BLaER1 treated with 17β-estradiol and CSF1 and Interleukin-3, amounts not matched to agents 10 nM and 100 nM (cell line): ENCODE data around the gene GIMAP2.

Experiments
- H3K27ac ChIP-seq, 11 experiments: shearing (Covaris generic); formaldehyde crosslinking; 2 replicates each; pipeline ENCODE4 v1.8.1; 2022
- H3K27me3 ChIP-seq, 11 experiments: shearing (Covaris generic); formaldehyde crosslinking; 2 replicates each; pipeline ENCODE4 v1.8.1; 2022
- H3K36me3 ChIP-seq, 11 experiments: shearing (Covaris generic); formaldehyde crosslinking; 2 replicates each; pipeline ENCODE4 v1.8.1; 2022
- H3K4me1 ChIP-seq, 10 experiments: shearing (Covaris generic); formaldehyde crosslinking; 2 replicates each; pipeline ENCODE4 v1.8.1; 2022
- H3K4me2 ChIP-seq, 11 experiments: shearing (Covaris generic); formaldehyde crosslinking; 2 replicates each; pipeline ENCODE4 v1.8.1; 2022
- H3K4me3 ChIP-seq, 10 experiments: shearing (Covaris generic); formaldehyde crosslinking; 2 replicates each; pipeline ENCODE4 v1.8.1; 2022
- H3K9ac ChIP-seq, 11 experiments: shearing (Covaris generic); formaldehyde crosslinking; 2 replicates each; pipeline ENCODE4 v1.8.1; 2022
- H3K9me3 ChIP-seq, 11 experiments: shearing (Covaris generic); formaldehyde crosslinking; replicated peaks in 1 of 11; 2 replicates each; pipeline ENCODE4 v1.8.1; 2022
- H4K20me1 ChIP-seq, 11 experiments: shearing (Covaris generic); formaldehyde crosslinking; 2 replicates each; pipeline ENCODE4 v1.8.1; 2022
- Cebpa-rat ChIP-seq, 11 experiments: shearing (Covaris generic); IDR thresholded peaks; 2 replicates each; pipeline ENCODE4 v1.8.1; 2022

Gene GIMAP2

GRCh38 chr7:150732786-150733481, 47.4 kb downstream of the GIMAP2 start:
- no peaks in the 10 kb centered on the region for H3K27me3 ChIP-seq
- peaks cover 2 to 19% (median 9%) of the 10 kb centered on the region in 11 experiments; a peak in 21 of 22 replicates for H3K9me3 ChIP-seq
- TF ChIP-seq Cebpa-rat (IDR thresholded peaks at IDR 0.05): no peak
- no peak overlapping the region for H3K27ac ChIP-seq
- H3K4me3 ChIP-seq: no peak overlapping the region
- H3K9ac ChIP-seq: no peak overlapping the region
- no peaks in the 10 kb centered on the region for H4K20me1 ChIP-seq
- H3K36me3 ChIP-seq: no peaks in the 10 kb centered on the region; a peak in 1 of 22 replicates
- H3K4me1 ChIP-seq: peaks cover 11 to 31% (median 13%) of the 10 kb centered on the region in 10 experiments
- 0 out of 22 replicates have a peak overlapping the region, but pooled peaks of 1 of the 11 experiments have one; percentile 50 for H3K4me2 ChIP-seq

- Histone ChIP-seq H3K27ac (no peak overlapping the region), H3K36me3 (no peaks in the 10 kb centered on the region), H3K9me3 (peaks cover 0 to 13% (median 4%) of the 10 kb centered on the region in 11 experiments; a peak in 15 of 22 replicates), H3K4me1 (peaks cover 11 to 37% (median 14%) of the 10 kb centered on the region in 10 experiments), H4K20me1 (no peaks in the 10 kb centered on the region), H3K4me2 (peak overlapping the region in 2 of 11 experiments; percentile 50 to 75; a peak in 4 of 22 replicates), H3K27me3 (no peaks in the 10 kb centered on the region), H3K4me3 (no peak overlapping the region), H3K9ac (no peak overlapping the region)
- TF ChIP-seq Cebpa-rat (IDR thresholded peaks at IDR 0.05): no peak
Observed at GRCh38 chr7:150733482-150734095, 48.1 kb downstream of the GIMAP2 start.

DNA sequence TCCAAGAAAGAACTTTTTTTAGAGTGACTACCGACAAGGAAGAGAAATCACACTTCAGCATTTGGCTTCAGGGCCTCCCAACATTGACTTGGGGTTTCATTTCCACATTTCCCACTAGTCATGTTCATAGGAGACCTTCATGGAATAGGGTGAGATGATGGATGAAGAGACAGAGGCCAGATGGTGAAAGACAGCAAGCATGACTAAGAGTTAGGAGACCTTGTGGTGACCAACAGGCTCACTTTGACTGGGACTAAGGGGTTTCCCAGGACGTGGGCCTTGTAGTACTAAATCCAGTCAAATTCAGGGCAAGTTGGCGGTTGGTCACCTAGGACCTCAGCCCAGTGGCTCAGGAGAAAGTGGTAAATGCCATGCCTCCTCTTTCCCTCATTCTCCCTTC, 48.7 kb downstream of the GIMAP2 start:
- no peaks in the 10 kb centered on the region for H3K36me3 ChIP-seq
- no peak overlapping the region for H3K4me3 ChIP-seq
- peaks cover 0 to 2% (median 0%) of the 10 kb centered on the region in 11 experiments; a peak in 2 of 22 replicates for H4K20me1 ChIP-seq
- H3K9ac ChIP-seq: no peak overlapping the region
- no peaks in the 10 kb centered on the region for H3K27me3 ChIP-seq
- H3K9me3 ChIP-seq: peaks cover 0 to 10% (median 0%) of the 10 kb centered on the region in 11 experiments; a peak in 2 of 22 replicates
- no peak overlapping the region for H3K27ac ChIP-seq
- peaks cover 11 to 41% (median 14%) of the 10 kb centered on the region in 10 experiments for H3K4me1 ChIP-seq
- H3K4me2 ChIP-seq: peak overlapping the region in 2 of 11 experiments; percentile 50 to 75; a peak in 4 of 22 replicates
- TF ChIP-seq Cebpa-rat (IDR thresholded peaks at IDR 0.05): no peak

GRCh38 chr7:150735596-150736358, 50.3 kb downstream of the GIMAP2 start:
- Histone ChIP-seq H3K27me3 (no peaks in the 10 kb centered on the region), H3K27ac (no peak overlapping the region), H3K9me3 (peaks cover 0 to 10% (median 4%) of the 10 kb centered on the region in 11 experiments; a peak in 7 of 22 replicates), H3K4me3 (no peak overlapping the region), H3K9ac (no peak overlapping the region), H3K36me3 (peaks cover 0 to 13% (median 0%) of the 10 kb centered on the region in 11 experiments; a peak in 5 of 22 replicates), H3K4me2 (peak overlapping the region in 2 of 11 experiments; percentile 83 to 85; a peak in 3 of 22 replicates), H4K20me1 (peaks cover 0 to 17% (median 0%) of the 10 kb centered on the region in 11 experiments; a peak in 2 of 22 replicates), H3K4me1 (peaks cover 11 to 56% (median 14%) of the 10 kb centered on the region in 10 experiments)
- no peak for TF ChIP-seq Cebpa-rat (IDR thresholded peaks at IDR 0.05)

DNA sequence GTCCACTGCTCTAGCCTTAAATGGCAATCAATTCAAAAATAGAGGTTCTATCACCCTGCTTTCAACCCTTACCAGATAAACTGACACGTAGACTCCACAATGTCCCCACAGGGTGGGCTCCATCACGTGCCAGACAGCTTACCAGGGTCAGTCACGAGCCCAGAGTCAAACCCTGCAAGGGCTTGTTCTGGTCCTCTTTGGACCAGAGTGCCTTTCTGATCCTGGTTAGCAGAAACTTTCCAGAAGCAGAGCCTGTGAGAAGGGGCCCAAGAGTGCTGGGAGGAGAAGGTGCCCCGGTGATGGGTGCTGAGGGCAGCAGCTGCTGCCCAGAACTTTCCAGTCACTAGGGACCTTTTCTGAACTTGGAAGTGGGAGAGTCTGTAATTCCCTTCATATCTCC, 51.4 kb downstream of the GIMAP2 start:
- no peaks in the 10 kb centered on the region for H3K27me3 ChIP-seq
- H3K4me1 ChIP-seq: peaks cover 11 to 65% (median 14%) of the 10 kb centered on the region in 10 experiments
- peak overlapping the region in 3 of 11 experiments; percentile 54 to 58 (median 54); a peak in 5 of 22 replicates for H3K27ac ChIP-seq
- no peak for TF ChIP-seq Cebpa-rat (IDR thresholded peaks at IDR 0.05)
- peaks cover 0 to 24% (median 0%) of the 10 kb centered on the region in 11 experiments; a peak in 6 of 22 replicates for H3K36me3 ChIP-seq
- peak overlapping the region; percentile 51 to 88 (median 72) for H3K4me2 ChIP-seq
- peak overlapping the region in 3 of 11 experiments; percentile 31 to 79 (median 57); a peak in 4 of 22 replicates for H3K9ac ChIP-seq
- H3K4me3 ChIP-seq: peak overlapping the region in 4 of 10 experiments; percentile 56 to 67 (median 62); a peak in 7 of 20 replicates
- H4K20me1 ChIP-seq: peaks cover 0 to 27% (median 0%) of the 10 kb centered on the region in 11 experiments; a peak in 2 of 22 replicates
- H3K9me3 ChIP-seq: peaks cover 0 to 10% (median 4%) of the 10 kb centered on the region in 11 experiments; a peak in 7 of 22 replicates

DNA sequence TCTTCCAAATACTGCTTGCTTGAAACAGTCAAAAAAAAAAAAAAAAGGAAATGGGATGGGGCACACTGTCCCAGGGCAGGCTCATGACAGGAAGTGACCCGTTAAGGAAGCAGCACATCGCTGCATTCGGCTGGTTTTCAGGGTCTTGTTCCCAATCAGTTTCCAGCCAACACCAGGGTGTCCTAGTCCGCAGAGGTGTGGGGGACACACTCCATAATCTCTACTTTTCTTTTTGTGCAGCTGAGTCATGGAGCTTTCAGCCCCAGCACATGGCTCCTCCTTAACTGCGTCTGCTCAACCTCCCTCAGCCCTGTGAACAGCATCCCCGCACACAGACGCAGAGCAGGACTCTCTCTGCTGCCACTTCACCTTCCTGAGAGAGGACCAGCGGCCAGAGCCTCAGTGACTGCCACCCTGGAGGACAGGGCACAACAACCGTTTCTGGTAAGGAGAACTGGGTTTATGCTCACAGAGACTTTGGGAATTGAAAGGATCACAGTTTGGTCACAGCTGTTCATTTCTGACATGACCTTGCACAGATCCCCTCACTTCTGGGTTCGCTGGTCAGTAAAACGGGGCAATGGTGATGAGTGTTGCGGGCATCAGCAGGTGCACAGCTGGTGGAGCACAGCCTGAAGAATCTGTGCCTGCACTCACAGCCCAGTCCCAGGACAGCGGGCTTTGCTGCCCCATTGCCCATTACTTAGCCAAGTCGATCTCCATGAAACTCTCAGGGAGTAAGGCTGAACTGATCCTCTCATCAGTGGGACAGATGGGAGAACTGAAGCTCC, 52.0 kb downstream of the GIMAP2 start, which contains the start of gene GIMAP5:
TSS of gene GIMAP5 (plus strand) at position 154 of the 791 bp plus-strand sequence. CDS start 3,467 bp downstream, outside the sequence.
- Histone ChIP-seq H3K36me3 (peaks cover 0 to 30% (median 0%) of the 10 kb centered on the region in 11 experiments; a peak in 6 of 22 replicates), H3K9me3 (peaks cover 0 to 10% (median 4%) of the 10 kb centered on the region in 11 experiments; a peak in 7 of 22 replicates), H3K4me1 (peaks cover 11 to 68% (median 14%) of the 10 kb centered on the region in 10 experiments), H3K4me3 (peak within 1 kb of the TSS in 6 of 10 experiments; percentile 7 to 67 (median 58); a peak in 11 of 20 replicates), H3K4me2 (peak within 1 kb of the TSS; percentile 51 to 88 (median 72)), H4K20me1 (peaks cover 0 to 33% (median 0%) of the 10 kb centered on the region in 11 experiments; a peak in 2 of 22 replicates), H3K9ac (peak within 1 kb of the TSS in 5 of 11 experiments; percentile 31 to 80 (median 57); a peak in 9 of 22 replicates), H3K27me3 (no peaks in the 10 kb centered on the region), H3K27ac (peak within 1 kb of the TSS in 5 of 11 experiments; percentile 0 to 58 (median 54); a peak in 5 of 22 replicates)
- TF ChIP-seq Cebpa-rat (IDR thresholded peaks at IDR 0.05): no peak

DNA sequence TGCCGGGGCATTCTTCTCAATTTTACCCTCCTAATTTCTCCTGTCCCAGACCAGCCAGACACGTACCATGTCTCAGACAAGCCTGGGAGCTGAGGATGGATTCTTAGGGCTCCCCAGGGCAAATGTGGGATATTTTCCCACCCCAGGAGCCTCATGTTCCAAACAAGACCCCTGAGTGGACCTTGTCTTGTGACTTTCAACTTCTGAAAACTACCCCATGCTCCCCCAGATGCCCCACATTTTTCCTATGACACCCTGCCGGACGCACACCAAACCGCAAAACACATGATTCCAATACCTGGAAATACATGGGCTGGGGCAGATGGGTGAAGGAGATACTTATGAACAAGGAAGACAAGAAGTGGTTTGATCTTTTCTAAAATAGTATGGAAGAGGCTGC, 52.6 kb downstream of the GIMAP2 start:
- Histone ChIP-seq H3K4me2 (peak overlapping the region; percentile 51 to 88 (median 72); a peak in 17 of 22 replicates), H3K4me1 (peaks cover 11 to 73% (median 14%) of the 10 kb centered on the region in 10 experiments), H3K27ac (peak overlapping the region in 3 of 11 experiments; percentile 54 to 58 (median 54); a peak in 3 of 22 replicates), H3K9ac (peak overlapping the region in 3 of 11 experiments; percentile 57 to 80 (median 79); a peak in 7 of 22 replicates), H3K9me3 (peaks cover 0 to 10% (median under 1%) of the 10 kb centered on the region in 11 experiments; a peak in 7 of 22 replicates), H4K20me1 (peaks cover 0 to 40% (median 0%) of the 10 kb centered on the region in 11 experiments; a peak in 2 of 22 replicates), H3K36me3 (peaks cover 0 to 36% (median 0%) of the 10 kb centered on the region in 11 experiments; a peak in 6 of 22 replicates), H3K4me3 (peak overlapping the region in 3 of 10 experiments; percentile 60 to 67 (median 63); a peak in 7 of 20 replicates), H3K27me3 (no peaks in the 10 kb centered on the region)
- no peak for TF ChIP-seq Cebpa-rat (IDR thresholded peaks at IDR 0.05)
